ENCODE measurements around the gene RAB14.
"Not testable (repeated sequence)": the region's sequence is repeated elsewhere in the genome, so short reads cannot be mapped to it uniquely, and the experiment has no call there.

The RAB14 gene

GRCh38 chr9:121191235-121191634 lies 10.4 kb downstream of the RAB14 start:
- DNase-seq (ENCODE audit: low spot score) = no peak

- no peak for DNase-seq (ENCODE audit: low spot score)
Observed at GRCh38 chr9:121189660-121190059, 12.0 kb downstream of the RAB14 start.

- no peak for DNase-seq (ENCODE audit: low spot score)
Observed at GRCh38 chr9:121189006-121189405, 12.7 kb downstream of the RAB14 start.

GRCh38 chr9:121187636-121188305 lies 13.9 kb downstream of the RAB14 start:
- no peak for DNase-seq (ENCODE audit: low spot score)

GRCh38 chr9:121185774-121186403 lies 15.8 kb downstream of the RAB14 start:
- DNase-seq (ENCODE audit: low spot score) = no peak

GRCh38 chr9:121185178-121185745 lies 16.4 kb downstream of the RAB14 start:
- DNase-seq (ENCODE audit: low spot score) = no peak

- no peak for DNase-seq (ENCODE audit: low spot score)
Observed at GRCh38 chr9:121184463-121184862, 17.2 kb downstream of the RAB14 start.

GRCh38 chr9:121183666-121184423 lies 17.8 kb downstream of the RAB14 start:
- no peak for DNase-seq (ENCODE audit: low spot score)

GRCh38 chr9:121182989-121183388 lies 18.7 kb downstream of the RAB14 start:
- no peak for DNase-seq (ENCODE audit: low spot score)

- DNase-seq (ENCODE audit: low spot score) = no peak
Observed at GRCh38 chr9:121182101-121182836, 19.4 kb downstream of the RAB14 start.

- no peak for DNase-seq (ENCODE audit: low spot score)
Observed at GRCh38 chr9:121179930-121180681, 21.6 kb downstream of the RAB14 start.

GRCh38 chr9:121179373-121179721 lies 22.3 kb downstream of the RAB14 start:
- not testable (repeated sequence) for DNase-seq (ENCODE audit: low spot score)

- DNase-seq (ENCODE audit: low spot score) = no peak
Observed at GRCh38 chr9:121178676-121179372, 22.8 kb downstream of the RAB14 start.

GRCh38 chr9:121173501-121173900 lies 28.2 kb downstream of the RAB14 start:
- no peak for DNase-seq (ENCODE audit: low spot score)

- no peak for DNase-seq (ENCODE audit: low spot score)
Observed at GRCh38 chr9:121172726-121173487, 28.8 kb downstream of the RAB14 start.

GRCh38 chr9:121171236-121171635 lies 30.4 kb downstream of the RAB14 start:
- no peak for DNase-seq (ENCODE audit: low spot score)

GRCh38 chr9:121169094-121169601 lies 32.5 kb downstream of the RAB14 start:
- DNase-seq (ENCODE audit: low spot score) = peak; percentile 17

GRCh38 chr9:121168052-121168451 lies 33.6 kb downstream of the RAB14 start:
- no peak for DNase-seq (ENCODE audit: low spot score)

- DNase-seq (ENCODE audit: low spot score) = no peak
Observed at GRCh38 chr9:121160025-121160424, 41.6 kb downstream of the RAB14 start.

- no peak for DNase-seq (ENCODE audit: low spot score)
Observed at GRCh38 chr9:121157939-121158338, 43.7 kb downstream of the RAB14 start.

Measured in AG08396 (cell line).